HG03520 (cell line): ENCODE data around the gene SLC30A7.
A peak's percentile ranks its signal among the peaks of the same experiment; 100 is the strongest.
"Not testable (repeated sequence)": the region's sequence is repeated elsewhere in the genome, so short reads cannot be mapped to it uniquely, and the experiment has no call there.

Source experiments
- ATAC-seq: cut with Tn5 transposase; IDR thresholded peaks from one replicate; pipeline ENCODE4 v1.9.1; 2021; ENCODE audit warnings: mild to moderate bottlenecking, moderate library complexity; ENCODE audit not compliant: unreplicated experiment

SLC30A7 gene

GRCh38 chr1:100895540-100896480 is at the start of gene SLC30A7:
Gene SLC30A7, plus strand, starts transcription at chr1:100896090. Its CDS starts 173 bp downstream, at chr1:100896263.
- ATAC-seq = peak; percentile 69

DNA sequence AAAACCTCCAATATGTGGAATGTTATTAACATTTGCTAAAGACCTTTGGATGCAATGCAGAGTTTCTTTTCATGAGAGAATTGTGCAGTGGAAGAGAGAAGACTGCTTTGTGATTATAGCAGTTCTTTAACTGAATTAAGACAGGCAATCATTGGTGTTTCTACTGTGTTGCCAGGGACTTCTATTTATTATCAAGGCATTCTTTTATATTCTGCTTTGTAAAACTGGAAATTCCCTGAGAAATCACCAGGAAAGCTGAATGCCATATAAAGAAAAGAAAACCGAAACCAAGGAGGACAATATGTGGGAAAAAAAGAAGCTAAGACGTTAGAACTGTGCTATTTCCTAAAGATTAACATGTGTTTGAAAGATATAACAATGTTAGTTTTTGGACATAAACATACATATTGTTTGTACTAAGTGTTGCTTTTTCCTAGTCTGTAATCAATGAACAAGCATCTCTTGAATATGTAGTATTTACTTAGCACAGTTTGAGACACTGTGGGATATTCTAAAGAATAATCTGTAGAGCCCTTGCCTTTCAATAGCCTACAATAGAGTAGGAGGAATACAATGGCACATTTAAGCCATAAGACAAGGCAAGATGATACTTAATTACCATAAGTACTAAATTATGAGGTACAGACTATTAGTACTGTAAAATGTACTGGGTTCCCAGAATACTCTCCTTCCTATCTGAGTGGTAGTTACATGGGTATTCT is 48.4 kb upstream of the SLC30A7 start:
- ATAC-seq = no peak

DNA sequence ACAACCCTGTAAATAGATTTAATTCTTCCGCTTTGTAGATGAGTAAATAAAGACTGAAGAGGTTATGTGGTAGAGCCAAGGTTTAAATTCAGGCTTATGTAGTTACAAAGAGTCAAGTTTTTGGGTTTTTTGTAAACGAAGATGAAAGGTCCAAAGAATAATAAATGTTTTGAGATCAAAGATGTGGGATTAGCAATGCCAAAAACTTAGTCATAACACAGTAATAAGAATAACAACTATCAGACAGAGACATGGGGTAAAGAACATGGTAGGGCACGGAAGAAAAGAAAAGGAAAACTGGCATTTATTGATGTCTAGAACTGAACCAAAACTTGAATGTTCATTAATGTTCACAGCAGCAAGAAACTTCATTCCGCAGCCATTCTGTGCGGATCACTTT is 44.2 kb upstream of the SLC30A7 start:
- ATAC-seq = no peak

DNA sequence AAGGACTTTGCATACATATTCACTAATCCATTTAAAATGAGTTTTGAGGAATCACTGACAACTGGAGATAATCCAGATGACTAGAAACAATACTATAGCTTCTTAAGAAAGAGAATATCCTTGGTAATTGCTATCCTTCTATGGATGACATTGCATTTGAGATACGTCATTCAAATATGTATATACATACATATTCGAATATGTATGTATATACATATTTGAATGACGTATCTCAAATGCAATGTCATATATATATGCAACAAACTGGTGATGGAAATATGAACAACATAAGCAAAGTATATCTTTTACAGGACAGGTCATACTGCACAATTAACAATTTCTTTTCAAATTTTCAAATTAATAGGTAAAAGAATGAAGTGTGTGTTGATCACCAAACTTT is 42.9 kb upstream of the SLC30A7 start:
- no peak for ATAC-seq

- ATAC-seq = not testable (repeated sequence)
Measured at GRCh38 chr1:100855116-100855515, 40.8 kb upstream of the SLC30A7 start.

DNA sequence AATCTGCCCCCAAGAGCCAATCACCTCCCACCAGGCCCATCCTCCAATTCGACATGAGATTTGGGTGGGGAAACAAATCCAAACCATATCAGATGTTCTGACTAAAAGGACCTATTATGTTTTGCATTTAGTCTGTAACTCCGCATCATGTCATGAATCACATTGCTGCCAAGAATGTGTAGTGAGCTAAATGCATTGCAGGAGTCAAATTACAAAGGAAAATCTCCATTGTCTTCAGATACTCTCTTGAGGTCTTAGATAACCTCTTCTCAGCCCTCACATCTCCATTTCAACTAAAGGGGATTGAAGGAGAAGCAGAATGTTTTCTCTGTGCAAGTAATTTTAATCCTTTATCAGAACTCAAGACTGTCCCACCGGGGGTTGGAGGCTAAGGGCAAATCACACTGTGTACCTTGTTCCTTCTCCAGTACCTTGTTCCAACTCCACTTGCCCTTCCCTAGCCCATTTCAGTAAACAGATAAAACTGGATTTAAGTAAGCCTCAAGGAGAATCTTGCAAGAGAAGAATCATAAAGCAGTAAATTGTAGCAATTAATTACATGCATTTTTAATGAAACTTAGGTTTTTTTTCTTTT is 35.4 kb upstream of the SLC30A7 start:
- ATAC-seq = no peak

DNA sequence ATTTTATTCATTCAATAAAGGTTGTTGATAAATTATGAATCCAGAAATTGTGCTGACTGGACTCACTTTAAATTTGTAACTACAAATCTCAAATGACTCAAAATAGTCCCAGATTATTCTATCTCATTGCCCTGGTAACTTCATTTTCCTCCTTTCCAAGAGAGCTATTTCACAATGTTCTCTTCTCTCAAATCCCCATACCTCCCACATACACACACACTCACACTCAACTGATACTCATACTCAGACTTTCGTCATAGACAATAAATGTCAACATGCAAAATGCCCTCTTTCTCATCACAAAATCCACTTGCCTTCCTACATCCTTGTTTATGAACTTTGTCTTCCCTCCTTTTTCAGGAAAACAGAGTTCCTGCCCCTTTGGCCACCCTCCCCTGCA is 34.5 kb upstream of the SLC30A7 start:
- ATAC-seq = no peak

DNA sequence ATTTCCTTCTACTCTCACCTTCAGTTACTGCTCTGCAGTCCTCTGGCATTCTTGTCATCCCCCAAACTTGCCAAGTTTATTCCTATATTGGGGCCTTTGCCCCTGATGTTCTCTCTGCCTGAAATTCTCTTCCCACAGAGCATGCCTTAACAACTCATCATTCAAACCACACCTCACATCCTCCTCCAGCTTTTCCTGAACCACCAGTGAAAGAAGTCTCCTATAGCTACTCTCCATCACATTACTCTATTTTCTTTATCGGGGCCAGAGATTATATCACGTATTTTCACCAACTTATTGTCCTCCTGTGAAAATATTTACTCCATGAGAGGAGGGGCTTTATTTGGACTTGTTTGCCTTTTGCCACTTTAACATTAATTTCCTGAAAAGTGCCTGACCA is 33.3 kb upstream of the SLC30A7 start:
- no peak for ATAC-seq

GRCh38 chr1:100866041-100866900 is 29.6 kb upstream of the SLC30A7 start:
- ATAC-seq = peak; percentile 61

GRCh38 chr1:100866901-100867206 is 29.0 kb upstream of the SLC30A7 start:
- no peak for ATAC-seq

GRCh38 chr1:100868364-100868995 is 27.4 kb upstream of the SLC30A7 start:
- no peak for ATAC-seq

DNA sequence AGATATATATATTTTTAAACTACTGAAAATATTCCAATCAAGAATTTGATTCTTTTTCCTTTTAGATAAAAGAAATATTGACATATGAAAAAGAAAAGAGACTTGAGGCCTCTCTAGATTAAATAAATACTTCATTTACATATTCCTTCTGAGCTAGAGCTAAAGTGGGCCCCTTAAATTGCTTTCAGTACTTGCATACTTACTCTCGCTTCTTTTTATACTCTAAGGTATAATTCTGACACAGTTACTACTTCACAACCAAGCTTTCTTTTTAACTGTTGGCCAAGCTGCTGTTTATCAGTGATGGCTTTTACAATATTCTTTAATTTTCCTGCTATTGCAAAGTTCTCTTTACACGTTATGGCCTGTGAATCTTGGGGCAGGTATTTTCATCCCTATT is 25.9 kb upstream of the SLC30A7 start:
- no peak for ATAC-seq

DNA sequence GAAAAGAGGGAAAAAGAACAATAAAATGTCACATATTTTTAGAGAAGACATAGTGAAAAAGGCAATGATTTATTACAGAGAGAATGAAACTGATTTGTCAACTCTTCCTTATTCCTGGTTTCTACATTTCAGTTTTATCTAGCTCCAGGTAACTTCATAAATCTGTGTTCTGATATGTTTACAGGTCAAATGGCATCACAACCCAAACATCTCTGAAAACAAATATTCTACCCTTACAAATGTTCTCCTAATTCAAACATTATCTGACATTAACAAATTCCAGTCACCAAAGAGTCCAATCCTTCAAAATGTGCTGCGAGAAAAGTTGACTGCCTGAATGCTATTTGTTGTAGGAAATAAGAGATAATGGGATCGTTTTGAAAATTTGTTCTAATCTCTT is 21.5 kb upstream of the SLC30A7 start:
- ATAC-seq = no peak

- ATAC-seq = no peak
Measured at GRCh38 chr1:100875228-100875627, 20.7 kb upstream of the SLC30A7 start.

GRCh38 chr1:100876291-100876690 is 19.6 kb upstream of the SLC30A7 start:
- no peak for ATAC-seq

- no peak for ATAC-seq
Measured at GRCh38 chr1:100879422-100879821, 16.5 kb upstream of the SLC30A7 start.

- ATAC-seq = no peak
Measured at GRCh38 chr1:100881687-100882086, 14.2 kb upstream of the SLC30A7 start.

DNA sequence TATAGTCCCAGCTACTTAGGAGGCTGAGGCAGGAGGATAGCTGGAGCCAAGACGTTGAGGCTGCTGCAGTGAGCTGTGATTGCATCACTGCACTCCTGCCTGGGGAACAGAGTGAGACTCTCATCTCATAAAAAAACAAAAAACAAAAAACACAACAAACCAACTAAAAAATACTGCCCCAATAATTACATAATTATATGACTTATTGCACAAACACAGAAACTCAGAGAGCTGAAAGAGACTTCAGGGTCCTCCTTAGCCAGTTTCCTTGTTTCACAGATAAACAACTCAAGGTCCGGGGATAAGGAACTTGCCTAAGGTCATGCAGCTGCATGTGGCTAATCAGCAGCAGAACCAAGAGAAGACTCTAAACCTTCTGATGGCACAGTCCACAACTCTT is 13.2 kb upstream of the SLC30A7 start:
- ATAC-seq = no peak

- no peak for ATAC-seq
Measured at GRCh38 chr1:100883963-100884362, 11.9 kb upstream of the SLC30A7 start.

DNA sequence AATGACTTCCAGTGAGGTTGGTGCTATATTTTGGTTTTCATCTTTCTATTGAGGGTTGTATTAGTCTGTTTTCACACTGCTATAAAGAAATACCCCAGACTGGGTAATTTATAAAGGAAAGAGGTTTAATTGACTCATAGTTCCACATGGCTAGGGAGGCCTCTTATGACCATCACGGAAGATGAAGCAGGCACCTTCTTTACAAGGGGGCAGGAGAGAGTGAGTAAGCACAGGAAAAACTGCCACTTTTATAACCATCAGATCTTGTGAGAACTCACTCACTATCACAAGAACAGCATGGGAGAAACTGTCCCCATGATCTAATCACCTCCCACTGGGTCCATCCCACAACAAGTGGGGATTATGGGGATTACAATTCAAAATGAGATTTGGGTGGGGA is 6.9 kb upstream of the SLC30A7 start:
- ATAC-seq = not testable (repeated sequence)
